GM12875 (cell line): ENCODE results near the gene FBXL5.

Experiments used
- H3K4me3 ChIP-seq: one replicate; pipeline ENCODE4 v1.5.1; 2011; ENCODE audit warnings: low read depth, low read length, control low read depth
- TF ChIP-seq, protein P1 (sequence below): IDR thresholded peaks from 2 replicates; pipeline ENCODE4 v1.5.1; 2011; ENCODE audit warnings: low read depth, mild to moderate bottlenecking, control low read depth, inconsistent platforms, low read length, moderate library complexity, borderline replicate concordance; ENCODE audit not compliant: insufficient read depth

The FBXL5 gene

DNA sequence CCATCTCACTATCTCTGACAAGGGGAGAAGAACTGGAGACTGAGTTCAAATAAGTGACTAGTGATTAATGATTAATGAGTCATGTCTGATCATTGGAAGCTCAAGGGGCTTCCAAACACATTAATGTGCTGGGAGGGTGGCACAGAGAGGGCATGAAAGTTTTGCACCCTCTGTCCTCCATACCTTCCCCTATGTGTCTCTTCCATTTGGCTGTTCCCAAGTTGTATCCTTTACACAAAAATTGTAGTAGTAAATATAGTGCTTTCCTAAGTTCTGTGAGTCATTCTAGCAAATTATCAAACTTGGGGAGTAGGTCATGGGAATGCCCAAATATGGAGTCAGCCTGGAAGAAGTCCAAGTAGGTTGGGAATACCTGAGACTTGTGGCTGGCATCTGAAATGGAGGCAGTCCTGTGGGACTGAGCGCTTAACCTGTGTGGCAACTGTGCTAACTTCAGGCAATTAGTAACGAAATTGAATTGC is 22.4 kb upstream of the FBXL5 start:
- H3K4me3 ChIP-seq, result no peak overlapping the region
- TF ChIP-seq, protein P1, sequence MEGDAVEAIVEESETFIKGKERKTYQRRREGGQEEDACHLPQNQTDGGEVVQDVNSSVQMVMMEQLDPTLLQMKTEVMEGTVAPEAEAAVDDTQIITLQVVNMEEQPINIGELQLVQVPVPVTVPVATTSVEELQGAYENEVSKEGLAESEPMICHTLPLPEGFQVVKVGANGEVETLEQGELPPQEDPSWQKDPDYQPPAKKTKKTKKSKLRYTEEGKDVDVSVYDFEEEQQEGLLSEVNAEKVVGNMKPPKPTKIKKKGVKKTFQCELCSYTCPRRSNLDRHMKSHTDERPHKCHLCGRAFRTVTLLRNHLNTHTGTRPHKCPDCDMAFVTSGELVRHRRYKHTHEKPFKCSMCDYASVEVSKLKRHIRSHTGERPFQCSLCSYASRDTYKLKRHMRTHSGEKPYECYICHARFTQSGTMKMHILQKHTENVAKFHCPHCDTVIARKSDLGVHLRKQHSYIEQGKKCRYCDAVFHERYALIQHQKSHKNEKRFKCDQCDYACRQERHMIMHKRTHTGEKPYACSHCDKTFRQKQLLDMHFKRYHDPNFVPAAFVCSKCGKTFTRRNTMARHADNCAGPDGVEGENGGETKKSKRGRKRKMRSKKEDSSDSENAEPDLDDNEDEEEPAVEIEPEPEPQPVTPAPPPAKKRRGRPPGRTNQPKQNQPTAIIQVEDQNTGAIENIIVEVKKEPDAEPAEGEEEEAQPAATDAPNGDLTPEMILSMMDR, result no peak

DNA sequence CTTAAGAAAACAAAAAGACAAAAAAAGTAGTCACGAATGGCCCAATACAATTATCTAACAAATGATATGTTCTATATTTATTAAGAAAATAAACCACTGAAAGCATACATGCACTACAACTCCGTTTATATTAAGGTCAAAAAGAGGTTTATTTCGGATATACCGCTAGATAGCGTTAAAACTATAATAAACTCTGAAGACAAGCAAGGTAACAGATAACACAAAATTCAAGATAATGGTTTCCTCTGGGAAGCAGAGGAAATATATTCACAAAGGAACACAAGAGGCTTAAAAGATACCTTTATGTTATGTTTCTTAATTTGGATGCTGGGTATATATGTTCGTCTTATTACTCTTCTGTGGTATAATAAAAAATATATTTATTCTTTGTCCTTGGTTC is 21.7 kb upstream of the FBXL5 start:
- TF ChIP-seq, protein P1, result no peak
- no peak overlapping the region for H3K4me3 ChIP-seq

DNA sequence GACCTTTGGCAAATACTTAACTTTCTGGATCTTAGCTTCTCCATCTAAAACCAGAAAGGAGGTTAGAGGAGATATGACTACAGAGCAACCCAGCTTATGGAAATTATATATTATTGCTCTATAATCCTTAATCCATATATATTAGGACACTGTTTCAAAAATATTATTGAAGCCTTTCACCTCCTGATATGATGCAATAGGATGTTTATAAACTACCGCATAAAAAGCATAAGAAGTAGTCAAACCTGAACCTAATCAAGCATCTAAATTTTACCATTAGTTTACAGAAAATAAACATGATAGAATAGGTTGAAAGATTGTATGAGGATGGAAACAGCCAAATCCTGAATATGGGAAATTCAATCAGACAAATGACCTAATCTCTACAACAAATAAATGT is 20.9 kb upstream of the FBXL5 start:
- TF ChIP-seq, protein P1, result no peak
- no peak overlapping the region for H3K4me3 ChIP-seq

DNA sequence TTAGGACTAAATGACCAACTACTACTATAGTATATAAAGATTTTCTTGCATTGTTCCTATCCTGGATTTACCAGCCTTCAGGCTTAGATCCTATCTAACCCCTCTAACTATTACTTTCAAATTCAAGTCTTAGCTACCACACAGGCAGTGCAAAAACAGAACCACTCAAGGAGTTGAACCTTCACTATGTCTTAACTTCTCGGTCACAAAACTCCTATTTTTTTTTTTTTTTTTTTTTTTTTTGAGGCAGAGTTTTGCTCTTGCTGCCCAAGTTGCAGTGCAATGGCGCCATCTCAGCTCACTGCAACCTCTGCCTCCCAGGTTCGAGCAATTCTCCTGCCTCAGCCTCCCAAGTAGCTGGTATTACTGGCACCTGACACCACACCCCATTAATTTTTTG is 20.2 kb upstream of the FBXL5 start:
- no peak overlapping the region for H3K4me3 ChIP-seq
- TF ChIP-seq, protein P1, result no peak

DNA sequence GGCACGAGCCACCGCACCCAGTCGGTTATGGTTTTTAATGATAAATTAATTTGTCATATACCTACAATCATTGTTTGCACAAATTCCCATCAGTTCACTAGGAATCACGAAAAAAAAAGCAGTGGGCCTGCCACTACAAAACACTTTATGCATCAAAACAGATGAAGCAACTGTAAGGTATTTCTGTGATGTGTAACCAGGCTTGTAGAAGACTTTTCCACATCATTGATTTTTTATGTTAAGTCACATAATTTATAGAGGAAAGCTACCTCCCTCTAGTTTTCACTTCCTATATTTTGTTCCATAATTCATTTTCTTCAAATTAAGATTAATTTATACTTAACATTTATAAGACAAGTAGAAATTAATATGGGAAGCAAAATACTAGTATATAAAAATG is 19.8 kb upstream of the FBXL5 start:
- TF ChIP-seq, protein P1, result no peak
- no peak overlapping the region for H3K4me3 ChIP-seq

DNA sequence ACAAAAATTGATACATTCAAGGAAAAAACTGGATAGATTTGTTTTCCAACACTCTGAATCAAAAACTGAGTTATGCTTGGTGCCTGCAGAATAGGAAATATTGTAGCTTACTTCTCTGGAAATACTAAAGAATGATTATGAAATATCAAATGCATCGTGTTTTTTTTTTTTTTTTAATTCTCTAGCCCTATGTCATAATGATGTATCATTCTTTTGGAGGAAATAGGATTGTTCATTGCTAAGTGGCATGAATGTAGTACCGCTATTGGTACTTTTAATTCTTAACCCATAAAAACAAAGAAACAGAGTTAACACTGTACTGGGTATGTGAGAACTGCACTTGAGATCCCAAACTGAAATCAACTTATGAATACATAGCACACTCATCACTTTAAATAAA is 18.9 kb upstream of the FBXL5 start:
- no peak overlapping the region for H3K4me3 ChIP-seq
- TF ChIP-seq, protein P1, result no peak

DNA sequence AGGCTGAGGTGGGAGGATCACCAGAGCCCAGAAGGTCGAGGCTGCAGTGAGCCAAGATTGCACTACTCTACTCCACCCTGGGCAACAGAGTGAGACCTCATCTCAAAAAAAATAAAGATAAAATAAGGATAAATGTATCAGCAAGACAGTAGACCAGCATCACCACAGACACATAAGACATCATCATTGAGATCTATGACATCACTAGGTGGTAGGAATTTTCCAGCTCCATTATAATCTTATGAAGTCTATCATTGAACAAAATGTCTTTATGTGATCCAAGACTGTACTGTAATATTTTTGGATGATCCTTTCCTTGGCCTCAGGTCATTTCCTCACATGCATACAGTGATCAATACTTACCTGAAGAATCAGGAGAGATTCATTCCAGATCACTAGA is 18.2 kb upstream of the FBXL5 start:
- no peak overlapping the region for H3K4me3 ChIP-seq
- TF ChIP-seq, protein P1, result no peak
